MM.1S (cell line): ENCODE measurements around the gene AGAP1.

Experiments used
- DNase-seq: peaks from one replicate; pipeline ENCODE4 v3.0.0-alpha.2; 2015
- H2AFZ ChIP-seq: fragments of 300-600 bp; sonication (generic); 2 replicates; pipeline ENCODE4 v1.6.0; 2016; ENCODE audit warnings: antibody characterized with exemption, low read length
- H3F3A ChIP-seq: fragments of 300-600 bp; sonication (generic); 2 replicates; pipeline ENCODE4 v1.6.1; 2016; ENCODE audit warnings: mild to moderate bottlenecking, antibody characterized with exemption, low read length, moderate library complexity, mixed read lengths; ENCODE audit not compliant: insufficient read depth
- H3K27ac ChIP-seq: fragments of 300-600 bp; sonication (generic); 2 replicates; pipeline ENCODE4 v1.5.1; 2016; ENCODE audit warnings: mild to moderate bottlenecking, low read length
- H3K27me3 ChIP-seq: fragments of 300-600 bp; sonication (generic); replicated peaks from 2 replicates; pipeline ENCODE4 v1.6.0; 2016; ENCODE audit warnings: low read length; ENCODE audit not compliant: insufficient read depth
- H3K36me3 ChIP-seq: fragments of 300-600 bp; sonication (generic); replicated peaks from 2 replicates; pipeline ENCODE4 v1.6.1; 2016; ENCODE audit warnings: mild to moderate bottlenecking, low read length, mixed read lengths; ENCODE audit not compliant: insufficient read depth
- H3K4me1 ChIP-seq: fragments of 300-600 bp; sonication (generic); 2 replicates; pipeline ENCODE4 v1.6.1; 2016; ENCODE audit warnings: low read length, mixed read lengths
- H3K4me2 ChIP-seq: fragments of 300-600 bp; sonication (generic); 2 replicates; pipeline ENCODE4 v1.6.0; 2016; ENCODE audit warnings: low read depth, low read length
- H3K4me3 ChIP-seq: fragments of 300-600 bp; sonication (generic); 2 replicates; pipeline ENCODE4 v1.5.1; 2016; ENCODE audit warnings: low read length, mixed read lengths
- H3K79me2 ChIP-seq: fragments of 300-600 bp; sonication (generic); 2 replicates; pipeline ENCODE4 v1.6.1; 2016; ENCODE audit warnings: mixed run types, low read length, mixed read lengths
- H3K9ac ChIP-seq: fragments of 300-600 bp; sonication (generic); 2 replicates; pipeline ENCODE4 v1.6.1; 2016; ENCODE audit warnings: low read length, mixed read lengths
- H3K9me2 ChIP-seq: fragments of 300-600 bp; sonication (generic); replicated peaks from 2 replicates; pipeline ENCODE4 v1.6.1; 2016; ENCODE audit warnings: mild to moderate bottlenecking, low read length, mixed read lengths; ENCODE audit not compliant: insufficient read depth
- H3K9me3 ChIP-seq: fragments of 300-600 bp; sonication (generic); replicated peaks from 2 replicates; pipeline ENCODE4 v1.6.1; 2016; ENCODE audit warnings: mild to moderate bottlenecking, low read length, mixed read lengths; ENCODE audit not compliant: insufficient read depth
- H4K20me1 ChIP-seq: fragments of 300-600 bp; sonication (generic); 2 replicates; pipeline ENCODE4 v1.6.1; 2016; ENCODE audit warnings: mild to moderate bottlenecking, low read length, moderate library complexity, mixed read lengths; ENCODE audit not compliant: insufficient read depth
- EZH2 ChIP-seq: fragments of 300-600 bp; sonication (generic); optimal IDR thresholded peaks from 2 replicates; pipeline ENCODE3; 2017; ENCODE audit warnings: low read depth, mild to moderate bottlenecking, antibody characterized with exemption, low read length, mixed read lengths
- EZH2phosphoT487 ChIP-seq: fragments of 300-600 bp; sonication (generic); IDR thresholded peaks from 2 replicates; pipeline ENCODE4 v1.6.1; 2018; ENCODE audit warnings: antibody characterized with exemption, low read length
- TF ChIP-seq, protein P1 (sequence below): fragments of 300-600 bp; sonication (generic); IDR thresholded peaks from 2 replicates; pipeline ENCODE4 v1.5.1; 2016; ENCODE audit warnings: antibody characterized with exemption, low read length, mixed read lengths

AGAP1 gene

DNA sequence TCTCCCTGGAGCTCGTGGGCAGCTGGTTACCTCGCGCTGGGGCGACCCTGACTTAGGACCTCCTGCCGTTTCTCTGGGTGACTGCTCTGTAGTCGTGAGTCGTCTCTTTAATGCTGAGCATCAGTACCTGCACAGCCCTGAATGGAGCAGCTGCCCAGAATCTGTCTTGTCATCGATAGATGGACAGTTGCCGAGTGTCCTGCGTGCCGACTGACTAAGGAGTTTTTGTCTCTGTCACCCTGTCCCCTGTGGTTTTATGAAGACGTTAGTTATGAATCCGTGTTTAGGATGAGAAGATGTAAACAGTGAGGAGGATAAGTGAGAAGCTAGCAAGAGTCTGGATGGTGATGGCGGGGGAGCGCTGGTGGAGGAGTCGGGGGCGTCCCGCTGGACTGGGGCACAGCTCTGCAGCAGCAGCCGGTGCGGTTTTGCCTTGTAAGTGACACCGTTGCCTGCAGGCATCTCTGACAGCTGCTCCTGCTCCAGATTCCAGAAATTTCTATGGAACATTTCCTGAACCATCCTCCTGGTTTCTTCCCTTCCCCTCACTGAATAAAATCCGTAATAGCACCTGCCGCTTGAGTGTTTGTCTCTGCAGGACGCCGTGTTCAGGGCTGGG, 13.3 kb downstream of the AGAP1 start:
- Histone ChIP-seq H3K36me3 (no peaks in the 10 kb centered on the region), H3K4me3 (no peak overlapping the region), H3K4me1 (peaks cover 21% of the 10 kb centered on the region), H2AFZ (no peak overlapping the region), H3K27me3 (no peaks in the 10 kb centered on the region), H3K27ac (no peak overlapping the region), H3K79me2 (peaks cover 98% of the 10 kb centered on the region), H3K4me2 (no peak overlapping the region), H3K9me3 (no peaks in the 10 kb centered on the region), H3F3A (peaks cover 12% of the 10 kb centered on the region), H3K9me2 (no peaks in the 10 kb centered on the region), H3K9ac (no peak overlapping the region), H4K20me1 (0 out of 2 replicates have a peak, but pooled peaks cover 3% of the 10 kb centered on the region)
- DNase-seq = no peak
- TF ChIP-seq, protein P1, sequence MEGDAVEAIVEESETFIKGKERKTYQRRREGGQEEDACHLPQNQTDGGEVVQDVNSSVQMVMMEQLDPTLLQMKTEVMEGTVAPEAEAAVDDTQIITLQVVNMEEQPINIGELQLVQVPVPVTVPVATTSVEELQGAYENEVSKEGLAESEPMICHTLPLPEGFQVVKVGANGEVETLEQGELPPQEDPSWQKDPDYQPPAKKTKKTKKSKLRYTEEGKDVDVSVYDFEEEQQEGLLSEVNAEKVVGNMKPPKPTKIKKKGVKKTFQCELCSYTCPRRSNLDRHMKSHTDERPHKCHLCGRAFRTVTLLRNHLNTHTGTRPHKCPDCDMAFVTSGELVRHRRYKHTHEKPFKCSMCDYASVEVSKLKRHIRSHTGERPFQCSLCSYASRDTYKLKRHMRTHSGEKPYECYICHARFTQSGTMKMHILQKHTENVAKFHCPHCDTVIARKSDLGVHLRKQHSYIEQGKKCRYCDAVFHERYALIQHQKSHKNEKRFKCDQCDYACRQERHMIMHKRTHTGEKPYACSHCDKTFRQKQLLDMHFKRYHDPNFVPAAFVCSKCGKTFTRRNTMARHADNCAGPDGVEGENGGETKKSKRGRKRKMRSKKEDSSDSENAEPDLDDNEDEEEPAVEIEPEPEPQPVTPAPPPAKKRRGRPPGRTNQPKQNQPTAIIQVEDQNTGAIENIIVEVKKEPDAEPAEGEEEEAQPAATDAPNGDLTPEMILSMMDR = no peak
- TF ChIP-seq EZH2 (no peak), EZH2phosphoT487 (no peak)

DNA sequence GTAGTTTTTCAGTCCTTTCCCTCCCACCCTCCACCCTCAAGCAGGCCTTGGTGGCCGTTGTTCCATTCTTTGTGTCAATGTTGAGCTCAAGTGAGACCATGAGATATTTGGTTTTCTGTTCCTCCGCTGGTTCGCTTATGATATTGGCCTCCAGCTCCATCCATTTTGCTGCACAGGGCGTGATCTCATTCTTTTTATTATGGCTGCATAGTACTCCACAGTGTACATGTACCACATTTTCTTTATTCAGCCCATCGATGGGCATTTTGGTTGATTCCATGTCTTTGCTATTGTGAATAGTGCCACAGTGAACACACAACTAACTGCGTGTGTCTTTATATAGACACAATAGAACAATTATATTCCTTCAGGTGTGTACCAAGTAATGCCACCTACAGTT, 14.1 kb downstream of the AGAP1 start:
- Histone ChIP-seq H3K27ac (no peak overlapping the region), H3K36me3 (no peaks in the 10 kb centered on the region), H3K4me3 (no peak overlapping the region), H3F3A (peaks cover 4% of the 10 kb centered on the region), H3K79me2 (peaks cover 98% of the 10 kb centered on the region), H3K4me2 (no peak overlapping the region), H3K9me2 (no peaks in the 10 kb centered on the region), H4K20me1 (0 out of 2 replicates have a peak, but pooled peaks cover 3% of the 10 kb centered on the region), H3K9me3 (no peaks in the 10 kb centered on the region), H3K9ac (no peak overlapping the region), H2AFZ (no peak overlapping the region), H3K27me3 (no peaks in the 10 kb centered on the region), H3K4me1 (peaks cover 13% of the 10 kb centered on the region)
- TF ChIP-seq EZH2phosphoT487 = no peak
- no peak for TF ChIP-seq EZH2
- TF ChIP-seq, protein P1 = no peak
- DNase-seq = no peak

DNA sequence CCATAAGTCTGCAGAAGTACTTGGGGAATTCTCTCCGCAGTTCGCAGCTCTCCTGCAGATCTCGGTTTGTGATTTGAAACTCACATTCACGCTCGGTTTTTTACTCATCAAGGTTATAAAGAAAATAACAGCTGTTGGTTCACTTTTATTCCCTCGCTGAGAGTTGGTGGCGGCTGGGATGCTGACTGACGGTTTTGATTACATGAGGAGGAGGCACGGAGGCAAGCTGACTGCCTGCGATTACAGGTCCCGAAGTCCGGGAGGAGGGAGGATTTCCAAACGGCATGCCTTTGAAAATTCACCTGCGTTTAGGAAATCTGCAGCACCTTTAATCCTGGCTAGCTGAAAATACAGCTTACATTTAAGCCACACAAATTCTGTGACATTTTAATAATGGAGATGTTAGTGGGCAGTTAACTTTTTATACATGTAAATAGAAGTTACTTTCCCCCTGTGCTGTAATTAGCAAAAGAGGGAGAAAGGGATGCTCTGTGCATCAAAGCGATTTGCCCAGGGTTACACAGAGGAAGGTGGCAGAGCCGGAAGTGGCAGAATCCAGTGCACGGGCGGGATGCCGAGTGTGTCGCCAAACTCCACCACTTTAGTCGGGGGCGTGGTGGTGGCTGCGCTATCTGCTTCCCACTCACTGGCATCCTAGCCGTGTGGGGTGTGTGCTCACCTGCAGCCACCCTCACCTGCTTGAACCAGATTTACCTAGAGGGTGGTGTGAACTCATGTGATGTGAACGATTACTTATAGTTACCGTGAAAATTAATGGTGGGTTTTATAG, 14.7 kb downstream of the AGAP1 start:
- Histone ChIP-seq H3K4me3 (no peak overlapping the region), H4K20me1 (0 out of 2 replicates have a peak, but pooled peaks cover 3% of the 10 kb centered on the region), H3K27me3 (no peaks in the 10 kb centered on the region), H3K79me2 (peaks cover 96% of the 10 kb centered on the region), H3K4me2 (no peak overlapping the region), H3K4me1 (peaks cover 7% of the 10 kb centered on the region; the same call in 1 of the 2 replicates), H2AFZ (no peak overlapping the region), H3K9me2 (no peaks in the 10 kb centered on the region), H3K36me3 (no peaks in the 10 kb centered on the region), H3K9me3 (no peaks in the 10 kb centered on the region), H3F3A (no peaks in the 10 kb centered on the region), H3K9ac (no peak overlapping the region), H3K27ac (no peak overlapping the region)
- DNase-seq = no peak
- TF ChIP-seq, protein P1 = no peak
- TF ChIP-seq EZH2 (no peak), EZH2phosphoT487 (no peak)
